ENCODE data around the gene DEAF1. TPM values are rescaled to one million over a fixed set of nuclear protein-coding genes. Genes with fewer than 3 reads are reported as not detected.
A peak's percentile ranks its signal among the peaks of the same experiment; 100 is the strongest.

Gene DEAF1
- total and polyA plus RNA-seq, 10 of the 15 experiments (the other 5 are each of a cell fraction or from before 2014, with no cell fraction given), result 0.68 to 51.3 (median 25.9) TPM

DNA sequence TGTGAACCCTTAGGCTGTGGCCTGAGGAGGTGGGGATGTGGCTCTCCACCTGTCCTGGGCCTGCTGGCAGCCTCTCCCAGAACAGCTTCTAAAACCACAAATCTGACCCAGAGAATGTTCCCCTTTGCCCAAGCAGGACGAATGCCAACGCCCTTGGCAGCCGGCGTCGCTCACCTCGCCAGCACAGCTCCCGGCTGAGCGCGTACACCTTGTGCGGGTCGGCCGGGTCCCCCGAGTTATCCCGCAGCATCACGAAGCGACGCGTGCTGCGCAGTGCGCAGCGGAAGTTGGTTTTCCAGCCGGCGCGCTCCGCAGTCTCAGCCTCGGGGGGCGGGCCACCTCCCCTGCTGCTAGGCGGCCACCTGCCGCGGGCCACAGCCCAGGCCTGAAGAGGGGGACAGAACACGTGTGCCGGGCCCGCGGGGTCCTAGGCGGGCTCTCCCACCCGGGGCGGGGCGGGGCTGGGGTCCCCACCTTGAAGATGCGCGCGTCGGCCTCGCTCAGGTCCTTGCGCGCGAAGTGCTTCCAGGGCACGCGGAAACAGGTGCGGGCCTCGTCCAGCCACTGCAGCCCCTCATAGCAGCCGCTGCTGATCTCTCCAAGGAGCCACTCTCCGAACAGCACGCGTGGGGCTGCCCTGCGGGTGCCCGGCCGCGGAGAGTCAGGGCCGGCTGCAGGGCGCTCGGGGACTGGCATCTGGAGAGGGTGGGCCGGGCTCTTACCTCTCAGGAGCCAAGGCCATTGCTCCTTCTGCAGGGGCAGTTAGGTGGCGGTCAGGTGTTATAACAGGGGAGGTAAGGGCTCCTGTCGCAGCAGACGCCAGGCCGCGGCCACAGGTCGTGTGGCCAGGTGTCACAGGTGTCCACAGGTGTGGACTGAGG lies 80.2 kb downstream of the DEAF1 start:
- H3K4me1 ChIP-seq (ENCODE audit: control insufficient read depth, insufficient read depth, low read length), result peaks cover 14% of the 10 kb centered on the region
- ChIA-PET CTCF (interaction anchor here (1.4 kb wide), 1 partner anchor 81 kb away, joined by 6 read pairs; the partner anchor contains the start of gene TMEM80), RAD21 (ENCODE audit: unreplicated experiment) (interaction anchor here (0.6 to 1.5 kb wide), 4 partner anchors 79 to 260 kb away, joined by 3 to 5 read pairs (median 4); partner anchors contain the start of gene HRAS), POLR2A (interaction anchor here (0.8 to 1.6 kb wide), 11 partner anchors 39 to 295 kb away, joined by 3 to 10 read pairs (median 3); partner anchors contain the start of genes CHID1, HRAS and PHRF1), SMC1A (ENCODE audit: uncharacterized antibody, unreplicated experiment) (no interaction called here)
- H3K36me3 ChIP-seq (ENCODE audit: control insufficient read depth in 2 of 2, insufficient read depth in 2 of 2, low read length in 1 of 2), result peaks cover 10 to 37% of the 10 kb centered on the region in 2 experiments; a peak in 3 of 4 replicates
- H3K4me2 ChIP-seq (ENCODE audit: control insufficient read depth, insufficient read depth), result peak overlapping the region; percentile 99
- in situ Hi-C loops (cut with MboI), result no loop called here
- H3K9ac ChIP-seq (ENCODE audit: control insufficient read depth, insufficient read depth, low read length), result peak overlapping the region; percentile 91
- WGBS (ENCODE audit: insufficient coverage, insufficient replicate concordance, low lambda C conversion rate, missing lambda C conversion rate), result 69% methylated on average over 51 of the region's 68 CpGs
- intact Hi-C loops (cut with micrococcal nuclease; ENCODE audit: unreplicated experiment), result loop anchor here (5.0 kb wide), 1 partner anchor 107 kb away; no protein-coding TSS in a partner anchor
- BruUV-seq (replicated peaks), result TSS peak; percentile 78
- peaks cover 11% of the 10 kb centered on the region for H4K20me1 ChIP-seq (ENCODE audit: control insufficient read depth, insufficient read depth)
- DNase-seq (ENCODE audit: low read depth, low spot score) (no peak), ATAC-seq (peak; percentile 4), FAIRE-seq (no peak)
- no peak overlapping the region for H2AFZ ChIP-seq (ENCODE audit: control insufficient read depth, low read depth, low read length)
- H3K27ac ChIP-seq (ENCODE audit: control insufficient read depth, insufficient read depth), result peak overlapping the region; percentile 100
- H3K27me3 ChIP-seq (replicated peaks in 1 of 2; ENCODE audit: control insufficient read depth in 2 of 2, insufficient read depth in 2 of 2, low read length in 1 of 2), result no peaks in the 10 kb centered on the region
- TF ChIP-seq BCL3 (IDR thresholded peaks at IDR 0.05; ENCODE audit: borderline replicate concordance, insufficient read depth, low read depth, low read length, poor library complexity, severe bottlenecking) (peak; percentile 5), EED (IDR thresholded peaks at IDR 0.05; ENCODE audit: low read depth) (0 out of 2 replicates have a peak, but pooled peaks have one; percentile 1), NR2C2 (IDR thresholded peaks at IDR 0.05; ENCODE audit: borderline replicate concordance, control insufficient read depth, insufficient read length, low read depth) (no peak), ZBTB33 (IDR thresholded peaks at IDR 0.05) (0 out of 2 replicates have a peak, but pooled peaks have one; percentile 51), MLLT1 (IDR thresholded peaks at IDR 0.05) (peak; percentile 88; the same call in 1 of the 2 replicates), SMAD5 (IDR thresholded peaks at IDR 0.05; ENCODE audit: low read depth) (no peak), POU2F2 (IDR thresholded peaks at IDR 0.05; ENCODE audit: borderline replicate concordance, low read depth, low read length) (peak; percentile 38; the same call in 2 of the 3 replicates), ZBTB4 (CRISPR knock-in tag; IDR thresholded peaks at IDR 0.05) (peak; percentile 30; the same call in 1 of the 2 replicates), YBX1 (IDR thresholded peaks at IDR 0.05) (no peak), SIN3A (IDR thresholded peaks at IDR 0.05; ENCODE audit: low read depth, low read length) (0 out of 2 replicates have a peak, but pooled peaks have one; percentile 5), RUNX3 (IDR thresholded peaks at IDR 0.05; ENCODE audit: low read length) (peak; percentile 25; the same call in 1 of the 2 replicates), ZZZ3 (IDR thresholded peaks at IDR 0.05; ENCODE audit: control insufficient read depth, insufficient read length, low read depth) (no peak)
- H3K9me3 ChIP-seq (replicated peaks; ENCODE audit: control insufficient read depth, insufficient read depth, low read length), result no peaks in the 10 kb centered on the region
- H3K4me3 ChIP-seq, result peak overlapping the region; percentile 90
- peaks cover 26% of the 10 kb centered on the region for H3K79me2 ChIP-seq (ENCODE audit: control insufficient read depth, insufficient read depth, low read length)

Measured in GM12878 (cell line).